ENCODE measurements around the gene CYP26A1.
"Not testable (repeated sequence)": the region's sequence is repeated elsewhere in the genome, so short reads cannot be mapped to it uniquely, and the experiment has no call there.

The CYP26A1 gene

GRCh38 chr10:93080350-93081046, 6.8 kb downstream of the CYP26A1 start:
- peak; percentile 58 for DNase-seq

GRCh38 chr10:93081318-93081717, 7.6 kb downstream of the CYP26A1 start:
- DNase-seq, result no peak

GRCh38 chr10:93081834-93082233, 8.1 kb downstream of the CYP26A1 start:
- DNase-seq, result no peak

GRCh38 chr10:93083743-93084539, 10.2 kb downstream of the CYP26A1 start:
- DNase-seq, result no peak

- no peak for DNase-seq
These were observed 11.7 kb downstream of the CYP26A1 start for GRCh38 chr10:93085272-93085859.

- no peak for DNase-seq
These were observed 12.6 kb downstream of the CYP26A1 start for GRCh38 chr10:93086289-93086688.

- no peak for DNase-seq
These were observed 14.2 kb downstream of the CYP26A1 start for GRCh38 chr10:93087846-93088245.

GRCh38 chr10:93088466-93088865, 14.8 kb downstream of the CYP26A1 start:
- no peak for DNase-seq

- DNase-seq, result no peak
These were observed 16.9 kb downstream of the CYP26A1 start for GRCh38 chr10:93090619-93091018.

- DNase-seq, result no peak
These were observed 18.3 kb downstream of the CYP26A1 start for GRCh38 chr10:93091960-93092359.

GRCh38 chr10:93095225-93095624, 21.5 kb downstream of the CYP26A1 start:
- no peak for DNase-seq

- DNase-seq, result no peak
These were observed 23.2 kb downstream of the CYP26A1 start for GRCh38 chr10:93096901-93097300.

- no peak for DNase-seq
These were observed 23.7 kb downstream of the CYP26A1 start for GRCh38 chr10:93097386-93097785.

- no peak for DNase-seq
These were observed 25.1 kb downstream of the CYP26A1 start for GRCh38 chr10:93098816-93099215.

GRCh38 chr10:93099670-93100069, 26.0 kb downstream of the CYP26A1 start:
- no peak for DNase-seq

GRCh38 chr10:93101148-93101547, 27.5 kb downstream of the CYP26A1 start:
- not testable (repeated sequence) for DNase-seq

- DNase-seq, result no peak
These were observed 30.3 kb downstream of the CYP26A1 start for GRCh38 chr10:93103953-93104352.

- DNase-seq, result no peak
These were observed 33.0 kb downstream of the CYP26A1 start for GRCh38 chr10:93106631-93107072.

GRCh38 chr10:93110472-93111146, 36.9 kb downstream of the CYP26A1 start:
- DNase-seq, result no peak

- DNase-seq, result no peak
These were observed 39.3 kb downstream of the CYP26A1 start for GRCh38 chr10:93113042-93113441.

- peak; percentile 74 for DNase-seq
These were observed 42.1 kb downstream of the CYP26A1 start for GRCh38 chr10:93115661-93116383.

GRCh38 chr10:93121311-93121710, 47.6 kb downstream of the CYP26A1 start:
- DNase-seq, result no peak

- no peak for DNase-seq
These were observed 50.1 kb downstream of the CYP26A1 start for GRCh38 chr10:93123766-93124165.

Data from activated CD4-positive, alpha-beta T cell treated with anti-CD3 and anti-CD28 coated beads, Interleukin-2, Interleukin-6, amounts not matched to agents 100 ng/mL and 50 ng/mL, durations not matched to agents 16 hours and 8 hours (primary cell).